ENCODE measurements around the gene MOSPD2.

The MOSPD2 gene

DNA sequence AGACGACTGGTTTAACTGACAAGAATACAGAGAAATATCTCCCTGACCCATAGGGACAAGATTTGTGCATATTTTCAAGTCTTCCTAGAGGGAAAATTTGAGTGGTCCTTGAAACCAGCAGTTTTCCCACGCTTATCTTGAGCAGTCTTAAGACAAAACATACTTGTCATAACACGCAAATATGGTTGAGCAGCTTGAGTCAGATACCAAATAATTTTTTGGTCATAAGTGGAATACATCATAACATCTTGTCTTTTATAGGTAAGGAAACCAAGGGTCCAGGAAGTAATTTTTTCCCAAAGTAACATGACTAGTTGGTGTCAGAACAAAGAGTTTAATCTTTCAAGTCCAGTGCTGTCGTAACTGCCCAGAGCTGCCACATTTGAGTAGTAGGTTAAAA is 50.5 kb downstream of the MOSPD2 start:
- TF ChIP-seq, protein P1, sequence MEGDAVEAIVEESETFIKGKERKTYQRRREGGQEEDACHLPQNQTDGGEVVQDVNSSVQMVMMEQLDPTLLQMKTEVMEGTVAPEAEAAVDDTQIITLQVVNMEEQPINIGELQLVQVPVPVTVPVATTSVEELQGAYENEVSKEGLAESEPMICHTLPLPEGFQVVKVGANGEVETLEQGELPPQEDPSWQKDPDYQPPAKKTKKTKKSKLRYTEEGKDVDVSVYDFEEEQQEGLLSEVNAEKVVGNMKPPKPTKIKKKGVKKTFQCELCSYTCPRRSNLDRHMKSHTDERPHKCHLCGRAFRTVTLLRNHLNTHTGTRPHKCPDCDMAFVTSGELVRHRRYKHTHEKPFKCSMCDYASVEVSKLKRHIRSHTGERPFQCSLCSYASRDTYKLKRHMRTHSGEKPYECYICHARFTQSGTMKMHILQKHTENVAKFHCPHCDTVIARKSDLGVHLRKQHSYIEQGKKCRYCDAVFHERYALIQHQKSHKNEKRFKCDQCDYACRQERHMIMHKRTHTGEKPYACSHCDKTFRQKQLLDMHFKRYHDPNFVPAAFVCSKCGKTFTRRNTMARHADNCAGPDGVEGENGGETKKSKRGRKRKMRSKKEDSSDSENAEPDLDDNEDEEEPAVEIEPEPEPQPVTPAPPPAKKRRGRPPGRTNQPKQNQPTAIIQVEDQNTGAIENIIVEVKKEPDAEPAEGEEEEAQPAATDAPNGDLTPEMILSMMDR (conservative IDR thresholded peaks at IDR 0.05): no peak
- H3K27ac ChIP-seq: no peak overlapping the region

- TF ChIP-seq, protein P1 (conservative IDR thresholded peaks at IDR 0.05): no peak
- H3K27ac ChIP-seq: no peak overlapping the region
These were observed 53.2 kb downstream of the MOSPD2 start for GRCh38 chrX:14926471-14926870.

- TF ChIP-seq, protein P1 (conservative IDR thresholded peaks at IDR 0.05): no peak
- H3K27ac ChIP-seq: no peak overlapping the region
These were observed 54.2 kb downstream of the MOSPD2 start for GRCh38 chrX:14927401-14927800.

GRCh38 chrX:14930663-14931062 is 57.4 kb downstream of the MOSPD2 start:
- TF ChIP-seq, protein P1 (conservative IDR thresholded peaks at IDR 0.05): no peak
- no peak overlapping the region for H3K27ac ChIP-seq

DNA sequence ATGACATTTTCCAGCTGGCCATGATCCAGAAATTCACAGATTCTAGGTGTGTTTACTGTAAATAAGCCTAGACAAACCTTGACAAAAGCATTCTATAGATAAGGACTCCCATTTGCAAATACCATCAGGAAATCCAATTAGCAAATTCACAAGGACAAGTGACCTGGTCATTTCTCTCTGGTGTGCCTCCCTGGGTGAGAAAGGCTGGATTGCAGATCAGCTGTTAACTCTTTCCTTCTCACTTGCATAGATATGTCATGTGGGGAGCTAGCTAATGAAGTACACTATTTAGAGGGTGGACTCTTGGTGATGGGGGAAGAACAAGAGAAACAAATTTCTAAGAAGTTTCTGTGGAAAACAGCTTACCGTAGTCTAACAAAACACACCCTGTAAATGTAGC is 58.9 kb downstream of the MOSPD2 start:
- TF ChIP-seq, protein P1 (conservative IDR thresholded peaks at IDR 0.05): no peak
- H3K27ac ChIP-seq: no peak overlapping the region

GRCh38 chrX:14934423-14934822 is 61.2 kb downstream of the MOSPD2 start:
- TF ChIP-seq, protein P1 (conservative IDR thresholded peaks at IDR 0.05): no peak
- H3K27ac ChIP-seq: no peak overlapping the region

- no peak overlapping the region for H3K27ac ChIP-seq
- TF ChIP-seq, protein P1 (conservative IDR thresholded peaks at IDR 0.05): no peak
These were observed 63.3 kb downstream of the MOSPD2 start for GRCh38 chrX:14936561-14936960.

GRCh38 chrX:14939644-14940043 is 66.4 kb downstream of the MOSPD2 start:
- TF ChIP-seq, protein P1 (conservative IDR thresholded peaks at IDR 0.05): no peak
- H3K27ac ChIP-seq: no peak overlapping the region
